NCI-H128 (cell line): ENCODE data around the gene PCDH11Y.
"Not testable (repeated sequence)": the region's sequence is repeated elsewhere in the genome, so short reads cannot be mapped to it uniquely, and the experiment has no call there.

Experiments used
- DNase-seq: peaks from one replicate; lab custom pipeline; 2025; ENCODE audit not compliant: unreplicated experiment; lab: John Stamatoyannopoulos, UW

The PCDH11Y gene, protein sequence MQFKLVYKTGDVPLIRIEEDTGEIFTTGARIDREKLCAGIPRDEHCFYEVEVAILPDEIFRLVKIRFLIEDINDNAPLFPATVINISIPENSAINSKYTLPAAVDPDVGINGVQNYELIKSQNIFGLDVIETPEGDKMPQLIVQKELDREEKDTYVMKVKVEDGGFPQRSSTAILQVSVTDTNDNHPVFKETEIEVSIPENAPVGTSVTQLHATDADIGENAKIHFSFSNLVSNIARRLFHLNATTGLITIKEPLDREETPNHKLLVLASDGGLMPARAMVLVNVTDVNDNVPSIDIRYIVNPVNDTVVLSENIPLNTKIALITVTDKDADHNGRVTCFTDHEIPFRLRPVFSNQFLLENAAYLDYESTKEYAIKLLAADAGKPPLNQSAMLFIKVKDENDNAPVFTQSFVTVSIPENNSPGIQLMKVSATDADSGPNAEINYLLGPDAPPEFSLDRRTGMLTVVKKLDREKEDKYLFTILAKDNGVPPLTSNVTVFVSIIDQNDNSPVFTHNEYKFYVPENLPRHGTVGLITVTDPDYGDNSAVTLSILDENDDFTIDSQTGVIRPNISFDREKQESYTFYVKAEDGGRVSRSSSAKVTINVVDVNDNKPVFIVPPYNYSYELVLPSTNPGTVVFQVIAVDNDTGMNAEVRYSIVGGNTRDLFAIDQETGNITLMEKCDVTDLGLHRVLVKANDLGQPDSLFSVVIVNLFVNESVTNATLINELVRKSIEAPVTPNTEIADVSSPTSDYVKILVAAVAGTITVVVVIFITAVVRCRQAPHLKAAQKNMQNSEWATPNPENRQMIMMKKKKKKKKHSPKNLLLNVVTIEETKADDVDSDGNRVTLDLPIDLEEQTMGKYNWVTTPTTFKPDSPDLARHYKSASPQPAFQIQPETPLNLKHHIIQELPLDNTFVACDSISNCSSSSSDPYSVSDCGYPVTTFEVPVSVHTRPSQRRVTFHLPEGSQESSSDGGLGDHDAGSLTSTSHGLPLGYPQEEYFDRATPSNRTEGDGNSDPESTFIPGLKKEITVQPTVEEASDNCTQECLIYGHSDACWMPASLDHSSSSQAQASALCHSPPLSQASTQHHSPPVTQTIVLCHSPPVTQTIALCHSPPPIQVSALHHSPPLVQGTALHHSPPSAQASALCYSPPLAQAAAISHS (N-terminal part only)

DNA sequence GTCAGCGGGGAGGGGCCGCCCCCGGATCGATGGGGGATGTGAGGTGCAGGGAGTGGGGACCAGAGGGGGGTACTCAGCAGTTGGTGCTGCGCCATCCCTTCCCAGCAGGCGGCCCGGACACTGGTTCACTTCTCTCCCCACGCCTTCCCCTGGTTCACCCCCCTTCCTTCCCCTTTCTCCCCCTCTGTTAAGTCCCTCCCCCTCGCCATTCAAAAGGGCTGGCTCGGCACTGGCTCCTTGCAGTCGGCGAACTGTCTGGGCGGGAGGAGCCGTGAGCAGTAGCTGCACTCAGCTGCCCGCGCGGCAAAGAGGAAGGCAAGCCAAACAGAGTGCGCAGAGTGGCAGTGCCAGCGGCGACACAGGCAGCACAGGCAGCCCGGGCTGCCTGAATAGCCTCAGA, at the start of gene PCDH11Y:
PCDH11Y (plus strand) TSS at position 240 of the 400 bp plus-strand sequence. CDS start 56,804 bp downstream, outside the sequence.
- DNase-seq, result not testable (repeated sequence)

DNA sequence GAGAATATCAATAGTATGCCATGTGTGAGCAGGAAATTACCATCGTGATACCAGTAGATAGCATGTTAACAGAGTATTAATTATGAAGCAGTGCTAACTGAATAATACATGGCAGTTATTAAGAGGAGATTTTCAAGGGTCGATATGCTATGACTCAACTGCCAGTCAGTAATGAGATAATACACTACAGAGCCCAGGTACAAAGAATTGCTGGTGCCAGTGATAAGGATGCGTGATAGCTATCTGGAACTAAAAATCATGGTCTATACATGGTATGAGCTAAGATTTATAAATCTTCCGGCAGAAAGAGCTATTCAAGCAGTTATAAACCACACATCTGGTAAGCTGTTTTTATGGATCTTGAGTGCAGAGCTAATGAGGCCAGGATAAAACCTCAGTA, 32.2 kb upstream of the PCDH11Y start:
- not testable (repeated sequence) for DNase-seq

DNA sequence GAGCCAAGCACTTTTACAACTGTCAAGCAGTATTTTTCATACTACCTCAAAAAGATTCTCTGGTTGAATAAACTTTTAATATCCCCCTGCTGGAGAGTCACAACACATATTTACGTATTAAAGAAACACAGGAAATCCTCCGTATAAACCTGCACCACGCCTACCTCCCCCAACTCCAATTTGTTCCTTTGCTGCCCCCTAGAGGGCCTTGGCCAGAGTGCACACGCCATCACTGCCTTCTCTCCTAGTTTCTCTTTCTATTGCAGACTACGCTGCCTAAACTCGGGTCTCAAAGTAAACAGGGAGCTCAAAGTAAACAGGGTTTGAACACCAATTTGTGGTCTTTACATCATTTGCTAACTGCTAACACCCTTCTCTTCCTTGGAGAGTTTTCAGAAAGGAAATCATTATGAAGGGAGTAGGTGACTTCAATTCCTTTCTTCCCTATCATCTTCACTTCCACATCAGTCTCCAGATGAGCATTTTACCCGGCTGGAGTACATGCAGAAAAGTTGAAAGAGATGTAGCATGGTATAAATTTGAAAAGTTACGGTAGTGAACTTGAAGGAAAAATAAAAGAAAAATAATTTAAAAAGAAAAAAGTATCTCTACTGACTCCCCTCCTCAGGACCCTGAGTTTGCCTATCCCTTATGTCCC, 8.2 kb upstream of the PCDH11Y start:
- DNase-seq, result not testable (repeated sequence)

DNA sequence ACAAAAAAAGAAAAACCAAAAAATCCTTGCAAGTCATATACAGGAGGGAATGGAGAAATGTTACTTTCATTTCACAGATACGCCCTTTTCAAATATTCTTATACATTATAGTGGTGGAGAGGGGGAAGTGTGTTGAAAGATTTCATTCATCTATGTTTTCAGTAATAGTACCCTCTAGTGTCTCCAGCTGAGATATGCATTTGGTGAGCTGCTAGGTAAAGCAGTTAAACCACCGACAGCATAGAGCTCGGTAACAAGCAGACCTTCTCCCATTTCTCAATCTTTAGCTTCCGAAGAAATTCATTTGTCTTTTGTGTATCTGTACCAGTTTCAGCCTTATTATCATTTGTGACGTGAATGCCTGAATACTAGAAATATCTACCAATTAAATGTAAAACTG, 5.2 kb upstream of the PCDH11Y start:
- not testable (repeated sequence) for DNase-seq

DNA sequence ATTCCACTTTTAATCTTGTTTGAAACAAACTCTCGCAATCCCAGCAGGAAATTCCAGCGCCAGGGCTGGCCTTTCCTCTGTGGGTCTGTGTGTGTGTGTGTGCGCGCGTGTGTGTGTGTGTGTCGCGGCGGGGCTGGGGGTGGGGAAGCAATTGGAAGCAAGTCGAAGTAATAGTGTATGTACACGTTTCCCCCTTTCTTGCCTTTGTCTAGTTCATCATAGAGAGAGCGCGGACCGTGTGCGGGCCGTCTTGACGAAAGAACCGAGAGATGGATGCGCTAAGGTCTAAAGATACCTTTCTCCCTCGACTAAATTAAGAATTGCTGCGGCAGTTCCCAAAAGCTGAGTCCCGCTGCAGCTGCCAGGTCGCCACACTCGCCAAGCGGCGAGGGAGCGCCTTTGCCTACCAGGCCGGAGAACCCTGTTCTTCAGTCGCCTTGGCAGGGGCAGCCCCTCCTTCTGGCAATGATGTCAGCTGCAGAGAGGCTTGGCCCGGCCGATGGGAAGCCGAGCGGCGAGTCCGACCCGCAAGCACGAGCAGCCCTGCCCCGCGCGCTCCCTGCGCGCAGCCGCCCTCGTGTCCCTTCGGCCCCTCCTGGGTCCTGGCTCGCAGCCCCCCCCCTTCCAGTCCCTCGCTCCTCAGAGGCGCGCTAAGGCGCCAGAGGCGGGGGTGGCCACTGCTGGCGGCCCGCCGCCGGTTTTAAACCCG, 2.5 kb downstream of the PCDH11Y start:
- DNase-seq, result not testable (repeated sequence)

DNA sequence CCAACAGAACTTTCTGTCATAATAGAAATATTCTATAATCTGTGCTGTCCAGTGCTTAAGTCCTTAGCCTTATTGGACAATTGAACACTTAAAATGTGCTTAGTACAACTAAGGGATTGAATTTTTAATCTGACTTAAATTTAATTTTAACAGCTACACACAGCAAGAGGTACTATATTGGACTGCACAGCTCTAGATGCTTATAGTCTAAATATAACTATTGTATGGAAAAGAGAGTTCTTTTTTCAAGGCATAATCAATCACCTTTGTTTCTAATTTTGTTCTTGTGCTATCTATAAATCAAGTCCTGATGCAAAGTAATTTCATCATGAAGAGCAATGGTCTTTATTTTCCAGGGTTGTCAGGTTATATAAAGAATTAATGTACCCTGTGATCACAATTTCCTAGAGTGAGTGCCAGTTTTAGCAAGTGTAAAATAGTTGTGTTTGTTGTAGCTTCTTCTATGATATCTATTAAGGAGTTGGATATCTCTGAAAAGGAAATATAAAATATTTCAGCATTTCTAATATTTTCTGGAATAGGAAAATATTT, 39.0 kb downstream of the PCDH11Y start:
- not testable (repeated sequence) for DNase-seq

DNA sequence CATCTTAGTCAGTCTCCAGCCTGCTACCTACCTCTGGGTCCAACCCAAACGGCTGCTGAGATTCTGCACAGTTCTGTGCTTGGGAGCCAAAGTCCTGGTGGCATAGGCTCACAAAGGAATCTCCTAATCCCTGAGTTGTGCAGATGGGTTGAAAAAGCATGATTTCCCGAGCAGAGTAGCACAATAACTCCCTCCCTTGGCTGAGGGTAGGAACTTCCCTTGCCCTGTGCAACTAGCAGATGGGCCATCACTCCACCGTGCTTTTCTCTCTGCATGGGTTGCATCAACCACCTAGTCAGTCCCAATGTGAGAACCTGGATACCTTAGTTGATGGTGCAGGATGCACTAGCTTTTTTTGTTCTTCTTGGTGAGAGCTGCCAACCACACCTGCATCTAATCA, 82.9 kb downstream of the PCDH11Y start:
- DNase-seq, result not testable (repeated sequence)

DNA sequence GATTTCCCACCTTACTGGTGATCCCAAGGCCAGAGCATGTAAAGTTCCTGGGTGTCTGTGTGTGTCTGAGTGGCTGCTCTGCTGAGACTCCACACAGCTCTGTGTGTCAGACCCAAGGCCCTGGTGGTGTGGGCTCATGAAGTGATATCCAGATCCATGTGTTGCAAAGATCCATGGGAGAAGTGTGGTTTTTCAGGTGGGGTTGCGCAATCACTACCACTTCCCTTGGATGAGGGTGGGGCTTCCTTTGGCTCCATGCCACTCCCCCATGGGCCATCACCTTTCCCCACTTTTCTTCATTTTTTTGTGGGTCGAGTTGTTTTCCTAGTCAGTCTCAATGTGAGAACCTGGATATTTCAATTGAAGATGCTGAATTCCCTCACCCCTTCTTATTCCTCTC, 182.9 kb downstream of the PCDH11Y start:
- not testable (repeated sequence) for DNase-seq

DNA sequence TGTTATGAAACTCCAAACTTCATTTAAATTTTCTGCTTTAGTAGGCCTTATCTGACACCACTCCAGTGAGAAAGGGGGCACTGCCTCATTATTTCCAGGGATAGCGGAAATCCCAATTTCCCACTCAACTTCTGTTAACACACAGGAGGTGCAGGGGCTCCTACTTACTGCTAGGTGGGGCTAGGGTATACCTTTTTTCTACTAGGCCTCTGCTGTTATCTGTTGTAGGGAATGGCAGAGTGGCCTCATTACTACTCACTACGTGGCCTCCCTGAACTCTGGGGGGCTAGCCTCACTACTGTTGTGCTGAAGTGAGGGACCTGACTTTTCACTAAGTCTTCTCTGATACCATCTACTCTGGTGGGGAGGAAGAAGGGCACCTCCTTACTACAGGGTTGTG, 215.0 kb downstream of the PCDH11Y start:
- DNase-seq, result not testable (repeated sequence)

DNA sequence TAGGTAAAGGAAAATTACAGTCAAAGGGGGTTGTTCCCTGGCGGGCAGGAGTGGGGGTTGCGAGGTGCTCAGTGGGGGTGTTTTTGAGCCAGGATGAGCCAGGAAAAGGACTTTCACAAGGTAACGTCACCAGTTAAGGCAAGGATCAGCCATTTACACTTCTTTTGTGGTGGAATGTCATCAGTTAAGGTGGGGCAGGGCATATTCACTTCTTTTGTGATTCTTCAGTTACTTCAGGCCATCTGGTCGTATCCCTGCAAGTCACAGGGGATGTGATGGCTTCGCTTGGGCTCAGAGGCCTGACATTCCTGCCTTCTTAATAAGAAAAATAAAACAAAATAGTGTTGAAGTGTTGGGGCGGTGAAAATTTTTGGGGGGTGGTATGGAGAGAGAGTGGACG, 324.8 kb downstream of the PCDH11Y start:
- DNase-seq, result not testable (repeated sequence)

DNA sequence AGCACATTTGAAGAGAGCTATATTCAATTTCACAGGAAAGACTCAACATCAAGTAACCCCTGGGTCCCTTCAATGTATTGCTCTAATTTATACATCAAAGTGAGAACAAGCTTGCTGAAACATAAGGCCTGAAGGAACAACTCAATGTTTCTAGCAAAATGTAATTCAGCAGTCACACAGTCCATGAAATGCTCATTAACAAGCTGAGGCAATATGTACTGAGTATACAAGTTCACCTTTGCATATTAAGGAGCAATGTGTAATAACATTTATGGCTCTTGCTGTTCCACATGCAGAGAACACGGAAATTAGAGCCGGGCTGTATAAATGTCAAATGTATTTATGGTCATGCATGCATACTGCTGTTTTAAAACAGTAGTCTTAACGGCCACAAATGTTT, 342.1 kb downstream of the PCDH11Y start:
- not testable (repeated sequence) for DNase-seq

DNA sequence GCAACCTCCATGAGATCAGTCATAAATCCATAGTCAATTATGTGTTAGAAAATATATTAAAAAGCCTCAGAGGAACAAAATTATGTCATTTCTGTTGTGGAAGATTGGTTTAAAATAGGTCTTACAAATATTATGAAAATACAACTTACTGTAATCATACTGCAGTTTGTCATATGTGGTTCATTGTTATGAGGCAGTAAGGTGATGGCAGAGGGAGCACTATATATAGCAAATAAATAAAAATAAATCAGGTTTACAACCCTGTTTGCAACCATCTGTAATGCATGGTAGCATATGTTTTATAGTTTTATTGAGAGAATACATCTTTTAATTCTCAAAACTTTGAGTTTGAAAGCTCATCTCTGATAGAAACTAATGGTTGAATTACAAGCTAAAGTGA, 543.6 kb downstream of the PCDH11Y start:
- DNase-seq, result not testable (repeated sequence)

DNA sequence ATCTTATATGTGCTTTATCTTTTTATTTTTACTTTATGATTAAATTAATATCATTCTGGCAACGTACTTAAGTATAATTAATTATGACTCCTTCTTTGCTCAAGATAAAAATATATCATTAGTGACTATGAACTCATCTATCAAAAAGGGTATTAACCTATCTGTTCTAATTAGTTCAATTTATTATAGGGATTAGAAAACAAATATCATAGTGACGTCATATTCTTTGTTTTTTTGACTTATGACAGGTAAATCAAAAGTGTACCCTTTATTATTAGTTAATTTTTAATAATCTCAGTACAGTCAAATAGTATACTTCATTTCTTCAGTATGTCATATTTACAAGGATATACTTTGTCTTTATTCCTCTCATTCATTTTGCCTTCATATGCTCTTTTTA, 638.5 kb downstream of the PCDH11Y start:
- not testable (repeated sequence) for DNase-seq

DNA sequence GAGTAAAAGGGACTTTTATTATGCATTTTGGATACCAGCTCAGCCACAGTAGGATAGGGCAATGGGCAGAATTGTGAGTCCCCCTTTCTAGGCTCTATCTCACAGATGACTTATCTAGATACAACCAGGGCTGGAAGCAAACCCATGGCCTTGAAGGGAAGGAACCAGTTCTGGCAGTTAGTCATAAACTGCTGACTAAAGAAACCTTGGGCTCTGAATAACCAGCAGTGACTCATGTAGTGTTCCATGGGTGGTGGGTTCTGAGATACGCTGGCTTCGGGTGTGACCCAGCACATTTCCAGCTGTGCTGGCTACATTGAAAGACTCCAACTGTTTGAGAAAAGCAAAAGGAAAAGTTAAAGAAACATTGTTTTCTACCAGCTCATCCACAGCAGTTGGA, 679.2 kb downstream of the PCDH11Y start:
- not testable (repeated sequence) for DNase-seq

DNA sequence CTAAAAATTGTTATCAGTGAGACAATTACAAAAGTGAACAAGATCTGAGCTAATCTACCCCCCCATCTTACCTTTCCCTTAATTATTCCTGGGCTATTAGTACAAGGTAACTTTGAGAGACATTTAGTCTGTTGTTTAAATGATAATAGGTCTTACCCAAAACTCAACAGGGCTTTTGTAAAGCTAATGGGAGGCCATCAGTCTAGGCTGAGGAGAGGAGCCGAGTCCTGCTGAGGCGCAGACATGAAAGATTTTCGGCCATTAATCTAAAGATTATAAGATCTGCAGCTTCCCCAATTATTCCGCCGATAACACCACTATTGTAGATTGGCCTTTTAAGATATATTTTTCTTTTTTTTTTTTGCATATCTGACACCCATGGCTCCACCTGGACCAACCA, 708.6 kb downstream of the PCDH11Y start:
- not testable (repeated sequence) for DNase-seq

DNA sequence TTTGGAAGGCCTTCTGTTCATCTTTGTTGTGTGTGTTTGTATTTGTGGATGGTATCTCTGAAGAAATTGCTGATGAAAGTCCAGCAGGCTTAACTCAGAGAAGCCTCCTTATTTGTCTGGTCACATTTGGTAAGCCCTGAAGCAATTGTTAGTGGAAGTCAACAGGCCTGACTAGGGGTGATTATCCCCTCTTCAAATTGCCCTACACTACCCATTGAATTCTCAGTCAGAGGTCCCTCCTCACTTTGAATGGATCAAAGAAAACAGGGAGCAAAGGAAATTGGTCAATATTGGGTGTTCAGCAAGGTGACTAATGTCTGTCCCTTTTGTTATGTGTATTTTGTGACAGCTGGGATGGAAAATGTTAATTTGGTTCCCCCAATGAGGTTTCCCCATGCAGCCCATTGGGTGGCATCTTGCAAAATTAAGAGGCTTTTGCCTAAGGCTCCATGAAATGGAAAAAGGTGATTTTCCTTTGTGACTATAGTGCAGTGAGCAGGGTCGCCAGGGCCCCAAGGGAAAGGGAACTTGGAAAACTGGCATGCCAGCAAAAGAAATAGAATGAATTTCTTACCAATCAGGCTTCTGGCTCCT, 709.8 kb downstream of the PCDH11Y start:
- DNase-seq, result not testable (repeated sequence)

DNA sequence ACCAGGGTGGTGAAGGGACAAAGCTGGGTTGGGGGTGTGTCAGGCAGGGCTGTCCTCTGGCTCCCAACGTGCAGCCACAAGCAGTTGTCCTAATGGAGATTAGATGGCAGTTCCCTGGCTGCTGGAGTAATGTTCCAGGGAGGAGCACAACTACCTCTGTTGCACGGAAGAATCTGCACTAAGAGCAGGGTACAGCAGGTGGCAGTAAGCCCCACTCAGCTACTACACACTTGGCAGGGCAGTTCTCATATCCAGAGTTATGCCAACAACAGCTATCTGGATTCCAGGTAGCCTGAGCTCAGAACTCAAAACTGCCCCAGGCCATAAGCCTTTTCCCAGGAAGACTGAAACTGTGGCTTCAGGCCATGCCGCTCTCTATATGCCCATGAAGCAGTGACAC, 761.3 kb downstream of the PCDH11Y start:
- not testable (repeated sequence) for DNase-seq

DNA sequence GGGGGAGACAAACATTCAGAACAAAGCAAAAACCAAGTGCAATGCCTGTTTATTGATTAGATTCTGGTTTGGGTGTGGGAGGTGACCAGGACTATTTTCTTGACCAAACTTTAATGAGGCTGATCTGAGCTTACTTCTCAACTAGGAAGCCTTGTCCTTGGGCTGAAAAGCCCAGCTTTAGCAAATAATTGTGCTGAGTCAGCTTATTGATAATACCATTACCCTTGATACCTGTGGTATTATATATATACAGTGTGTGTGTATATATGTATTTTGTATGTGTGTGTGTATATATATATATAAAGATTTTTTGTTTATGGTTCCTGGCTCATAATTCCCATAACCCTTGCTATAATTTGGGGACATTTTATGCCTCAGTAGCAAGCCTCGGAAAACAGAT, 776.4 kb downstream of the PCDH11Y start:
- DNase-seq, result not testable (repeated sequence)
